DLD1 (cell line): Measurements from ENCODE around the gene PPIL3.

Experiments used
- in situ Hi-C: cut with HindIII; loops from 2 replicates; pipeline ENCODE4 v1.10.0; 2017; ENCODE audit warnings: low sequenced_read_pairs

PPIL3 gene

DNA sequence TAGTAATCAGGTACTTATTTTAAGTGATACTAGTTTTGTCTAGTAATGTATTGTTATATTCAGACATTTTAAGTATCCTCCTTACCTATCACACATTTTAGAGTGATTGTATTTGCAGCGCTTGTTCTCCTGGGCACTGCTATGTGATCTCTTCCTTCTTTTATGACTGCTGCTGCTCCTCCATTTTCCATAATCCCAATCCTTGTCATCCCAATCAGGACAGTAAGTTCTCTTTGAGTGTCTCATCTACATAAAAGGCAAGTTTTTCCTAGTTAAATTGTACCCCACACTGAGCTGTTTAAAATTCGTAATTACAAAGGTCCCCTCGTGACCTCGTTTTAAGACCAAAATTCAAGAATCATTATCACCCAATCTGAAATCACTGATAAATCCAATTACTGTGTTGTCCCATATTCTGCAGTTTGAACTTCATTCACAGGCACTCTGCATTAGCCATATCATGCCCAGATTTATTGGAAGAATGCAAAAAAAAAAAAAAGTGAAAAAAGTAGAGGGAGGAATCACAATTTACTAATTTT is 27.2 kb downstream of the PPIL3 start:
- in situ Hi-C loops = no loop called here

DNA sequence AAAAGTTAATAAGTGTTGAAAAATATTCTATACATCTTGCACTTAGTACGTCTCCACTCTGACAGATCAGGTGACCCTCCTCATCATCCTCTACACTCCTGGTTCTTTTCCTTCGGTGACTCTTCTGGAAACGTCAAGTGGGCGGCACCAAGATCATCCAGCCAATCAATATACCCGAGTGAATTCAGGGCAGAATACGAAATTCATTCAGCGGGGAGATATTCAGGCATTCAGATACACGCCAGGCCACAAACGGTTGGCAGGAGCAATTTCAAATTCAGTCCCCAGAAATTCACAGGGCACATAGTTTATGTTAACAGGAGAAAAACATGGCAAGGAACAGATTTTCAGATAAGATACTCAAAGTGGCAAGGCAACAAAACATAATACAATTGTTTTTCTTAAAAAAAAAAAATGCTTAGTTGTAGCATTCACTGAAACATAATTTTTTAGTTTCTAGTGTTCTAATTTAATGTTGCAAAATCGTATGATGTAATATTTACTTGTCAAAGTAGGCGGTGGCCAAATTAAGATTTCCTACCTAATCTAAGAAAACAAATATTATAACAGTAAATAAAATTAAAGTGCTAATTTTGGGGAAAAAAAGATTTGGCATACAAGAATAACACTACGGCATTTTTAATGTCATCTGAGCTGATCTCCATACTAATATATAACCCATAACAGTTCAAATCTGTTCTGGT is 28.6 kb downstream of the PPIL3 start:
- in situ Hi-C loops = no loop called here

DNA sequence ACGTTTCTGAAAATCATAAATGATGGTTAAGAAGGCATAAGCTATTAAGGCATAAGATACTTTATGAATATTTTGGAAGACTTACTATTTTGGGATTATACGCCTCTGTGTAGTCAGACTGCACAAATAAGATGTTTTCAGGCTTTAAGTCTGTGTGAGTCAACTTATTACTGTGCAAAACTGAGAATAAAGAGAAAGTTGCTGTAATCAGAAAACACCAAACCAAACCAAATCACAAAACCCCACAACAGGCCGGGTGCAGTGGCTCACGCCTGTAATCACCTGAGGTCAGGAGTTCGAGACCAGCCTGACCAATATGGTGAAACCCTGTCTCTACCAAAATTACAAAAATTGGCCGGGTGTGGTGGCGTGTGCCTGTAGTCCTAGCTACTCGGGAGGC is 32.1 kb downstream of the PPIL3 start:
- in situ Hi-C loops = no loop called here

DNA sequence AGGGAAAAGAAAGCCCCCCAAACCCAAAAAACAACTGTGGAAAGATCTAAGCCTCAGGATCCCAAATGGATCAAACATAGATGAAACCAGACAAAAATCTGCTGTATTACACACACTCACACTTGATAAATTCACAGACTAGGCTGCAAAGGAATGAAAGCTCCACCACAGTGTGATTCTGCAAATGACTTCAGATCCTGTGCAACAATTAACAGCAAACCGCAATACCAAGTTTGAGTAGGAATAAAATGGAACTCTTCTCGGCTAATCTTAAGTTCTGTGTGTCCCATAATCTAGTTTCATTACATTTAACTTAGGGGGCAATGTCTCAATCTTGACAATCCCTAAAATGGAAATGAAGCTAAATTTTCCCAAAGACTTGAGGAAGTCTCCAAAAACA is 36.3 kb downstream of the PPIL3 start:
- in situ Hi-C loops = no loop called here

DNA sequence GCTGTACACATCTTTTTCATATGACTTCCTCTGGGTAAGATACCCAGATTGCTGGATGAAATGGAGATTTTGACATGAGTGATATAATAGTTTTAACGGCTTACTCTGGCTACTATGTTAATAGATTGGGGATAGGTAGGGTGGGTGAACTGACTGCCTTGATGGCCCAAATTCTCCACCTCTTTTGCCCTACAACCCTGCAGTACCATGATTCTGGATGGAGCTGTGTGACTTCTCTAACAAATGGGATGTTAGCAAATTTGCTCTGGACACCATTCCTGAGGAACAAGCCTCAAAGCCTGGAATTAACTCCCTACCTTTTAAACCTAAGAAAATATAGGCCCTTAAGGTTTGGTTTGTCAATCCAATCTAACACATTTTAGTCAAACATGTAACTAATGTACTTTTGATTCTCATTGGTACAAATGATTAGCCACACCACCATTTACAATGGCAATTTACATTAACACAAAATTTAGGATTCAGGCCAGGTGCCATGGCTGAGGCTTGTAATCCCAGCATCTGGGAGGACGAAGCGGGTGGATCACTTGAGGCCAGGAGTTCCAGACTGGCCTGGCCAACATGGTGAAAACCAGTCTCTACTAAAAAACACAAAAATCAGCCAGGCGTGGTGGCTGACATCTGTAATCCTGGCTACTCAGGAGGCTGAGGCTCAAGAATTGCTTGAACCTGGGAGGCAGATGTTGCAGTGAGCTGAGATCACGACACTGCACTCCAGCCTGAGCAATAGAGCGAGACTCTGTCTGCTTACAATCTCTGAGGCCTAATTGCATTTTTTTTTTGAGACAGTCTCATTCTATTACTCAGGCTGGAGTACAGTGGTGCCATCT is 37.3 kb downstream of the PPIL3 start:
- in situ Hi-C loops = no loop called here

DNA sequence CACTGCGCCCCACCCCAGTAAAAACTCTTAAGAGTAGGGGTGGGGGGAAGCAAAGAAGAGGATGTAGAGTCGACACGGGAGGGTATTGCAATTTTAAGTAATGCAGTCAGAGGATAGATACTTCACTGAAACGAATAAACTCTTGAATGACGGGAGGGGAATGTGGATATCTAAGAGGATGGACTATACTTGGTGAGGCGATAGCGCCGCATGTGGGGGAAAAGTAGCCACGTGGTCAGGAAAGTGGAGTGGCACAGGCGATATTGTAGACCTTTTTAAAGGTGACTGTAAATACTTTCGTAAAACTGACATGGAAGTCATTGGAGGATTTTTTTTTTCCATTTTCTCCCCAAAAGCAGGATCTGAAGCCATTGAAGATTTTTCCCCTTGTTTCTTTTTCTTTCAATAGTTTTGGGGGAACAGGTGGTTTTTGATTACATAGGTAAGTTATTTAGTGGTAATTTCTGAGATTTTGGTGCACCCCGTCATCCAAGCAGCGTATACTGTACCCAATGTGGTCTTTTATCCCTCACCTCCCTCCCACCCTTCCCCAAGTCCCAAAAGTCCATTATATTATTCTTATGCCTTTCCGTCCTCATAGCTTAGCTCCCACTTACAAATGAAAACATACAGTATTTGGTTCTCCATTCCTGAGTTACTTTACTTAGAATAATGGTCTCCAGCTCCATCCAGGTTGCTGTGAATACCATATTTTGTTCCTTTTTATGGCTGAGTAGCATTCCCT is 38.2 kb downstream of the PPIL3 start:
- in situ Hi-C loops = no loop called here

DNA sequence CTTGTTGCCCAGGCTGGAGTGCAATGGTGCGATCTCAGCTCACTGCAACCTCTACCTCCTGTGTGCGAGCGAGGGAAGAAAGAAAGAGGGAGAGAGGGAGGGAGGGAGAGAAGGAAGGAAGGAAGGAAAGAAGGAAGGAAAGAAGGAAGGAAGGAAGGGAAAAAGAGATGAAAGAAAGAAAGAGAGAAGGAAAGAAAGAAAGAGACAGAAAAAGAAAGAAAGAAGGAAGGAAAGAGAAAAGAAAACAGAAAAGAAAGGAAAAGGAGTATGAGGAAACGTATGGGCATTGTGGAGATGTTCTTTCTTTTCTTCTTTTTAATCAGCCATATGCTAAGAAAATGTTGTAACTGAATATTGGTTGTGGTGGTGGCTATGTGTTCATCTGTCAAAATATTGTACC is 40.9 kb downstream of the PPIL3 start:
- in situ Hi-C loops = no loop called here

DNA sequence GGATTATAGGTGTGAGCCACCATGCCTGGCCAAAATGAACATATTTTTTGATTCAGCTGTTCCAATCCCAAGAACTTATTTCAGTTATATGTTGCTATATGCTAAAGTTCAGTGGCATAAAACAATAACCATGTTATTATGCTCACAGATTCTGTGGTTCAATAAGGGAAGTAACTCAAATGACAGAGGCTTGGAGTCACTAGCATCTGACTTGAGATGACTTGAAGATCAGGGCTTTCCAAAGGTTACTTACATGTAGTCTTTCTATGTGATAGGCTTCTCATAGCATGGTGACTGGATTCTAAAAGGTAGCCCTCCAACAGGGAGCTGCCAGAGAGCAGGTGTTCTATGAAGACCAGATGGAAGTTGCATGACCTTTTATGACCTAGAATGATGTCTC is 41.6 kb downstream of the PPIL3 start:
- in situ Hi-C loops = no loop called here

DNA sequence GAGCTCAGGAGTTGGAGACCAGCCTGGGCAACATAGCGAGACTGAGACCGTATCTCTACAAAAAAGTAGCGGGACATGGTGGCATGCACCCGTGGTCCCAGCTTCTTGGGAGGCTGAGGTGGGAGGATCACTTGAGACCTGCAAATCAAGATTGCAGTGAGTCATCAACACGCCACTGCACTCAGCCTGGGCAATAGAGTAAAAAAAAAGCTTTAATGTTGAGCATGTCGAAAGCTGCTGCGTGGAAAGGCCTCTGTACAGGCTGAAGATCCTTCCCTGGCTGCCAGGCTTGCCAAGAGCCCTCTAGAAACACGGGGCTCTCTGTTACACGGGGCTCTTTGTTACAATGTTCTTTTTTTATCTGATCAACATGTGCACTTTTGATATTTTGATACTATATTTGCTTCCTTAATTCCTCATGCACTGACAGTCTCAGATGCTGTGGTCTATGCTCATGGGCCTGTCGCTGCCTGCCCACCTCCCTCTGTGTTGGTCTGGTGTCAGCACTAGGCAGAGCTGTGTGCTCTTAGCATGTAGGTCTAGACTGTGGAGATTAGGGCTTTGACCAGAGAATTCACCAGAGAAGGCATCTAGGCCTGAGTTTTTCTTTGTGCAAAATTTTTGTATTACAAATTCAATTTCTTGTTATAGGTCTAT is 43.1 kb downstream of the PPIL3 start:
- in situ Hi-C loops = no loop called here

DNA sequence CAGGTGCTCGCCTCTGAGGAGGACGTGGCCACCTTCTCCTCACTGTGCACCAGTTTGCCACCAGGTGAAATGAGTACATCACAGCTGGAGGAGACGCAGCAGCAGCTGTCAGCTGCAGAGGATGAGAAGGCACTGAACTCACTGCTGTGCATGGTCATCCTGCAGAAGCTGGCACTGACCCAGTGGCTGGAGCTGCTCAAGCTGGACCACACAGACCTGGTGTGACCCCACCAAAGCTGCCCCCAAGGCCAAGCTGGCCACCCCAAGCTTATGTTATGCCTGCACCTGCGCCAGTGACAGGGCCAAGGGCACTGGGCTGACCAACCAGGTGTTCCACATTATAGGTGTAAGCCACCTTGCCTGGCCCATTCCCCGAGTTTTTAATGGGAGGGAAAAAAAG is 43.7 kb downstream of the PPIL3 start:
- in situ Hi-C loops = no loop called here

DNA sequence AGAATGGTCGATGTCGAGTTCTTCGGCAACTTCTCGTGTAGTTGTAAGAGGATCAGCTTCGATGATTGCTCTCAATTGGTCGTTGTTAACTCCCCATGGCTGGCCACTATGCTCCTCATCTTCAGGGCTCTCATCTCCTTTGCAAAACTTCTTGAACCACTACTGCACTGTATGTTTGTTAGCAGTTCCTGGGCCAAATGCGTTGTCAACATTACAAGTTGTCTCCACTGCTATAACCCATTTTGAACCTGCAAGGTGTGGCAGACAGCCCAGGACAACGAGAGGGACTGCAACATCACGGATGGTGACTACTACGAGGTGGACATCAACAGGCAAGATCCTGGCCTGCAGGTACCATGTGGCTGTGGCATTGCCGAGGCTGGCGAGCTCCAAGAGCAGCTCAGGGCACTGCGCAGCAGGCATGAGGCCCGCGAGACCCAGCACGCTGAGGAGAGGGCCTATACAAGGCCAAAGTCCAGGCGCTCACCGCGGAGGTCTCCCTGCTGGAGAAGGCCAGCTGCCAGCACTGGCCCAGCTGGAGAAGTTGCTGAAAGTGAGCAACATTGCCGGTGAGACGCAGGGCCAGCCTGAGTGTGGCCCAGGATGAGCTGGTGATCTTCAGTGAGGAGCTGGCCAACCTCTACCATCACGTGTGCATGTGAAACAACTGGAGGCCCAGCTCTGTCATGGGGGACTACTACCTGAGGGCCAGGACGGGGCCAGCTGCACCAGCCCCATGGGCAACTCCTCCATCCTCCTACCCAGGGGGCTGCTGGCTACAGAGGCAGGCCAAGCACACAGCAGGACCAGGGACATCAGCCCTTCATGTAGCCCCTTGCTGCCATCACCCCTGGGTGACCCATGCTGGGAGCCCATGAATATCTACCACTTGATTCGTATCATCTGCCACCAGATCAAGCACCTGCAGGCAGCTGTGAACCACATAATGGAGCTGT is 44.6 kb downstream of the PPIL3 start:
- in situ Hi-C loops = no loop called here

DNA sequence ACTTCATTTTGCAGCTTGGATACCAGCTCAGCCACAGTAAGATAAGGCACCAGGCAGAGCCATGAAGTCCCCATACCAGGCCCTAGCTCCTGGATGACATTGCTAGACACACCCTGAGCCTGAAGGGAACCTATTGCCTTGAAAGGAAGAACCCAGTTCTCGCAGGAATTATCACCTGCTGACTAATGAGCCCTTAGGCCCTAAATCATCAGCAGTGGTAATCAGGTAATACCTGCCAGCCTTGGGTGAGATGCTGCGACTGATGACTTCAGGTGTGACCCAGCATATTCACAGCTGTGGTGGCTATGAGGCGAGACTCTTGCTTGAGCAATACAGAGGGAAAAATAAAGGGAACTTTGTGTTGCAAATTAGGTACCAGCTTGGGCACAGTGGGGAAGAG is 49.4 kb downstream of the PPIL3 start:
- in situ Hi-C loops = no loop called here

DNA sequence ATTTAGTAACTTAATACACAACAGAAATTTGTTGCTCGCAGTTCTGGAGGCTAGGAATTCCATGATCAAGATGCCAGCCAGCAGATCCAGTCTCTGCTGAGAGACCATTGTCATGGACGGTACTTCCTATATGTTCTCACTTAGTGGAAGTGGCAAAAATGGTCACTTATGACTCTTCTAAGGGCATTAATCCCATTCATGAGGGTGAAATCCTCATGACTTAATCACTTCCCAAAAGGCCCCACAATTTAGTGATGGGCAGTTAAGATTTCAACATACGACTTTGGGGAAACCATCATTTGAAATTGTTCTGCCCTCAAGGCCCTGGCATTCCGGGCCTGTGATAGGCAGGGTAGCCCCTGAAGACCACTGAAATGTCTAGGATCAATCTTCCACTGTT is 54.2 kb downstream of the PPIL3 start:
- in situ Hi-C loops = no loop called here

DNA sequence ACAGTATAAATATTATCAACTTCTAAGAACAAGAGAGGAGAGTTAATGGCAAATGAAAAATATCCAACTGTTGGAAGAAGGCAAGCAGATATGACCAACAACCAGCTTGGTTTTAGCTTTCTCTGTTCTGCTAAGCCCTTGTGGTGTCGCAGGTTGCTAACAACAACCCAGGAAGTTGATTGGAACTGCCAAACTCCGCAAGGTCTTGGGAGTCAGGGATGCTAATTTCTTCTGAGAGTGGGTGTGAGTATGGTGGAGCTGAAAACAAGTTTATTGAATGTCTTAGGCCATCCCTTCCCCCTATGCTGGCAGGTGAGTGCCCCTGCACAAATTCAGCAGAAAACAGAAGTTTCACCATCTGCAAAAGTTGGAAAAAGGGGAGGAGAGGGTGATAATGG is 59.6 kb downstream of the PPIL3 start:
- in situ Hi-C loops = no loop called here

DNA sequence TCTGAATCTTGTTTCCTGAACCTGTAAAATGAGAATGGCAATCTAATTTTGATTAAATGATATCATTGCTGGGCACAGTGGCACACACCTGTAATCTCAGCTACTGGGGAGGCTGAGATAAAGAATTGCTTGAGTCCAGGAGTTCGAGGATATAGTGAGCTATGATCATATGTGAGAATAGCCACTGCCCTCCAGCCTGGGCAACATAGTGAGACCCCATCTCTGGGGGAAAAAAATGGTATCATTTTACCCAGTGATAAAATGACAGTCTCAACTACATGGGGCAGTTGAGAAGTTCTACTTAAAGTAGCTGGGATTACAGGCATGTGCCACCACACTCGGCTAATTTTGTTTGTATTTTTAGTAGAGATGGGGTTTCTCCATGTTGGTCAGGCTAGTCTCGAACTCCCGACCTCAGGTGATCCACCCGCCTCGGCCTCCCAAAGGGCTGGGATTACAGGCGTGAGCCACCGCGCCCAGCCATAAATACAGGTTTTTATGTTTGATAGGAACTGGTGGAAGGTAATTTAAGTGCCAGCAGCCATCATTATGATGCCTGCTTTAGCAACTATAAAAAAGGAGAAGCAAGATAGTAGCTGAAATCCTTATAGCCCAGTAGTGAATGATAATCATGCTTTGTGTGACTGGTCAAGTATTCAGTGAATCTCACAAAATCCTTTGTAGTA is 60.2 kb downstream of the PPIL3 start:
- in situ Hi-C loops = no loop called here

DNA sequence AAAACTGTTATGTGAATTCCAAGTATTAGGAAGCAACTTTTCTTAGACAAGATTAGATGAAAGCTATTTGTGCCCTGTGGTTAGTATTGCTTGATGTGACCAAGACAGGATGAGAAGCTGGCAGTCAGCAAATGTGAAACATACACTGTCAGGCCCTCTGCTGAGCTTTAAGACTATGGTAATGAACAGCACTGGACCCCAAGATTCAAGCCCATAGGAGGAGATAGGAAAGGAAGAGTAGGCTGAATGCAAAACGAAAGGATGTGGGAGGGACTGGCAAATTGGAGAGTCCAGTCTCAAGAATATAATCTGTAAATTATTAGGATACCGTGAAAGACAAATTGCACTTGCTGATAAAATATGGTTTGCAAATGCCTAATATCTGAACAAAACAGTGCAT is 60.8 kb downstream of the PPIL3 start:
- in situ Hi-C loops = no loop called here

DNA sequence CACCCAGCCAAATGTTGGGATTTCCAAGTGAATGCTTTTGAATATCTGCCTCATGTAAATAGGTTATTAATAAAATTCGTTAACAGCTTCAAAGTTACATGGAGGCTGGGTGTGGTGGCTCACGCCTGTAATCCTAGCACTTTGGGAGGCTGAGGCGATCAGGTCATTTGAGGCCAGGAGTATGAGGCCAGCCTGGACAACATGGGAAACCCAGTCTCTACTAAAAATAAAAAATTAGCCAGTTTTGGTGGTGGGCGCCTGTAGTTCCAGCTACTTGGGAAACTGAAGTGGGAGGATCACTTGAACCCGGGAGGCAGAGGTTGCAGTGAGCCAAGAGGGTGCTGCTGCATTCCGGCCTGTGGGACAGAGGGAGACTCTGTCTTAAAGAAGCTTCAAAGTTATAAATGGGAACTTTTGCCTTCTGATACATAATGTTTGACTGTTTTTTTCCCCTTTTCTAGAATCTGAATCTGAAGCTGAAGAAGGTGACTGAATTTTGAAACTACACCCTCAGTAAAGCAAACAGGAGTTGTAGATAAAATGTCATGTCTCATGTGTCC is 67.1 kb downstream of the PPIL3 start:
- in situ Hi-C loops = no loop called here
